Activated naive CD4-positive, alpha-beta T cell (primary cell): ENCODE data around the gene CCDC85C.

Source experiments
- DNase-seq, 4 experiments: peaks; one replicate each; lab custom pipeline; 2025; lab: John Stamatoyannopoulos, UW

CCDC85C gene

GRCh38 chr14:99522934-99523703, 80.9 kb downstream of the CCDC85C start:
- no peak for DNase-seq

GRCh38 chr14:99522457-99522891, 81.5 kb downstream of the CCDC85C start:
- no peak for DNase-seq

- no peak for DNase-seq
Observed at GRCh38 chr14:99522025-99522401, 82.0 kb downstream of the CCDC85C start.

GRCh38 chr14:99521176-99522024, 82.6 kb downstream of the CCDC85C start:
- DNase-seq = no peak

GRCh38 chr14:99520571-99521081, 83.4 kb downstream of the CCDC85C start:
- DNase-seq = no peak

GRCh38 chr14:99519931-99520421, 84.0 kb downstream of the CCDC85C start:
- no peak for DNase-seq

- DNase-seq = no peak
Observed at GRCh38 chr14:99519347-99519881, 84.6 kb downstream of the CCDC85C start.

- peak; percentile 73 to 81 (median 80) for DNase-seq
Observed at GRCh38 chr14:99518441-99519346, 85.3 kb downstream of the CCDC85C start.

GRCh38 chr14:99517643-99518381, 86.2 kb downstream of the CCDC85C start:
- DNase-seq = no peak

GRCh38 chr14:99516871-99517642, 87.0 kb downstream of the CCDC85C start:
- DNase-seq = no peak

- DNase-seq = no peak
Observed at GRCh38 chr14:99516156-99516870, 87.7 kb downstream of the CCDC85C start.

- DNase-seq = no peak
Observed at GRCh38 chr14:99515301-99516155, 88.5 kb downstream of the CCDC85C start.

- DNase-seq = no peak
Observed at GRCh38 chr14:99514552-99515300, 89.3 kb downstream of the CCDC85C start.

- no peak for DNase-seq
Observed at GRCh38 chr14:99513946-99514551, 90.0 kb downstream of the CCDC85C start.

- no peak for DNase-seq
Observed at GRCh38 chr14:99513183-99513694, 90.8 kb downstream of the CCDC85C start.

- DNase-seq = no peak
Observed at GRCh38 chr14:99512571-99513182, 91.3 kb downstream of the CCDC85C start.

- DNase-seq = no peak
Observed at GRCh38 chr14:99512110-99512449, 91.9 kb downstream of the CCDC85C start.
